ENCODE data around the gene SLC16A6.

Gene SLC16A6

DNA sequence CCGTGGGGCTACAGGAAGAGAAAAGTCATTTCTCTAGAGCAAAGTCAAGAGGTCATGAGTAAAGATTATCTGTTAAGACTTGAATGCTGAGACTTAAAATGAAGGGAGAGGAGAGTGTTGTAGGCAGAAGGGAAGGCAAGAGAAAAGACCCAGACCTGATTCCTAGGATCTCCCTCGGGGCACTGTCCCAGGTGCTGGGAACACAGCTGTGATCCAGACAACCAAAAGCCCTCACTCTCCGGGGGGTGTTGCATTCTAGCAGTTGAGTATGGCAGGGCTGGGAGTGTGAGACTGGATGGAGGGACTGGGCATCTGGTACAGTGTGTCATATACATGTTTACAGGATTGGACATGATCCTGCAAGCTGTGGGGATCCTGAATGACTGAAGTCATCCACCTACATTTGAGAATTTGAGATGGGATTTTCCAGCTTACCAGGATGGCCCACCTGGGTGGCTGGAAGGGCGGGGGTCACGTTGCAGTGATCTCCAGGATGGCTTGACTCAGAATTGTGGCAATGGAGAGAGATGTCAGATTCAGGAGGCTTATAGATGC lies 29.5 kb upstream of the SLC16A6 start:
- TF ChIP-seq, protein P1, sequence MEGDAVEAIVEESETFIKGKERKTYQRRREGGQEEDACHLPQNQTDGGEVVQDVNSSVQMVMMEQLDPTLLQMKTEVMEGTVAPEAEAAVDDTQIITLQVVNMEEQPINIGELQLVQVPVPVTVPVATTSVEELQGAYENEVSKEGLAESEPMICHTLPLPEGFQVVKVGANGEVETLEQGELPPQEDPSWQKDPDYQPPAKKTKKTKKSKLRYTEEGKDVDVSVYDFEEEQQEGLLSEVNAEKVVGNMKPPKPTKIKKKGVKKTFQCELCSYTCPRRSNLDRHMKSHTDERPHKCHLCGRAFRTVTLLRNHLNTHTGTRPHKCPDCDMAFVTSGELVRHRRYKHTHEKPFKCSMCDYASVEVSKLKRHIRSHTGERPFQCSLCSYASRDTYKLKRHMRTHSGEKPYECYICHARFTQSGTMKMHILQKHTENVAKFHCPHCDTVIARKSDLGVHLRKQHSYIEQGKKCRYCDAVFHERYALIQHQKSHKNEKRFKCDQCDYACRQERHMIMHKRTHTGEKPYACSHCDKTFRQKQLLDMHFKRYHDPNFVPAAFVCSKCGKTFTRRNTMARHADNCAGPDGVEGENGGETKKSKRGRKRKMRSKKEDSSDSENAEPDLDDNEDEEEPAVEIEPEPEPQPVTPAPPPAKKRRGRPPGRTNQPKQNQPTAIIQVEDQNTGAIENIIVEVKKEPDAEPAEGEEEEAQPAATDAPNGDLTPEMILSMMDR (IDR thresholded peaks at IDR 0.05; ENCODE audit: control insufficient read depth, extremely low read depth, insufficient read depth) = no peak
- no peak for DNase-seq (ENCODE audit: low read depth)
- no peak overlapping the region for H3K4me3 ChIP-seq (ENCODE audit: low read depth, low read length)

GRCh38 chr17:68319410-68320162 lies 28.7 kb upstream of the SLC16A6 start:
- DNase-seq (ENCODE audit: low read depth) = no peak
- H3K4me3 ChIP-seq (ENCODE audit: low read depth, low read length) = no peak overlapping the region
- TF ChIP-seq, protein P1 (IDR thresholded peaks at IDR 0.05; ENCODE audit: control insufficient read depth, extremely low read depth, insufficient read depth) = no peak

- no peak overlapping the region for H3K4me3 ChIP-seq (ENCODE audit: low read depth, low read length)
- TF ChIP-seq, protein P1 (IDR thresholded peaks at IDR 0.05; ENCODE audit: control insufficient read depth, extremely low read depth, insufficient read depth) = no peak
- no peak for DNase-seq (ENCODE audit: low read depth)
Measured at GRCh38 chr17:68318103-68318991, 27.4 kb upstream of the SLC16A6 start.

- TF ChIP-seq, protein P1 (IDR thresholded peaks at IDR 0.05; ENCODE audit: control insufficient read depth, extremely low read depth, insufficient read depth) = no peak
- no peak for DNase-seq (ENCODE audit: low read depth)
Measured at GRCh38 chr17:68317458-68317857, 26.5 kb upstream of the SLC16A6 start.

GRCh38 chr17:68315930-68316329 lies 25.0 kb upstream of the SLC16A6 start:
- TF ChIP-seq, protein P1 (IDR thresholded peaks at IDR 0.05; ENCODE audit: control insufficient read depth, extremely low read depth, insufficient read depth) = no peak
- no peak for DNase-seq (ENCODE audit: low read depth)

More at GRCh38 chr17:68317458-68317857, 26.5 kb upstream of the SLC16A6 start:
- H3K4me3 ChIP-seq (ENCODE audit: low read depth, low read length) = no peak overlapping the region

GRCh38 chr17:68314916-68315535 lies 24.1 kb upstream of the SLC16A6 start:
- no peak overlapping the region for H3K4me3 ChIP-seq (ENCODE audit: low read depth, low read length)
- no peak for DNase-seq (ENCODE audit: low read depth)
- TF ChIP-seq, protein P1 (IDR thresholded peaks at IDR 0.05; ENCODE audit: control insufficient read depth, extremely low read depth, insufficient read depth) = no peak

More at GRCh38 chr17:68315930-68316329, 25.0 kb upstream of the SLC16A6 start:
- H3K4me3 ChIP-seq (ENCODE audit: low read depth, low read length) = no peak overlapping the region
